Measurements from ENCODE around the gene TBC1D25. TPM values are rescaled to one million over a fixed set of nuclear protein-coding genes. Genes with fewer than 3 reads are reported as not detected.

TBC1D25 gene
- total RNA-seq (11.0 and 17.5 TPM in 2 replicates), polyA plus RNA-seq (9.9 and 18.1 TPM in 2 replicates)

- peak; percentile 95 to 98 for DNase-seq (ENCODE audit: low read depth in 1 of 2, low spot score in 1 of 2)
- Histone ChIP-seq H3K27ac (peak within 1 kb of the TSS; percentile 90), H3K27me3 (no peaks in the 10 kb centered on the region), H3K9me3 (ENCODE audit: low read depth) (no peaks in the 10 kb centered on the region), H3K4me1 (ENCODE audit: low read depth) (no peaks in the 10 kb centered on the region), H3K4me3 (peak within 1 kb of the TSS; percentile 42), H3K36me3 (no peaks in the 10 kb centered on the region)
- peak; percentile 50 for TF ChIP-seq CTCF (IDR thresholded peaks at IDR 0.05; ENCODE audit: low read depth, low read length)
Measured at GRCh38 chrX:48539345-48540027, at the start of gene TBC1D25. Gene TBC1D25, plus strand, starts transcription at chrX:48539714. Its CDS starts 84 bp downstream, at chrX:48539798.

DNA sequence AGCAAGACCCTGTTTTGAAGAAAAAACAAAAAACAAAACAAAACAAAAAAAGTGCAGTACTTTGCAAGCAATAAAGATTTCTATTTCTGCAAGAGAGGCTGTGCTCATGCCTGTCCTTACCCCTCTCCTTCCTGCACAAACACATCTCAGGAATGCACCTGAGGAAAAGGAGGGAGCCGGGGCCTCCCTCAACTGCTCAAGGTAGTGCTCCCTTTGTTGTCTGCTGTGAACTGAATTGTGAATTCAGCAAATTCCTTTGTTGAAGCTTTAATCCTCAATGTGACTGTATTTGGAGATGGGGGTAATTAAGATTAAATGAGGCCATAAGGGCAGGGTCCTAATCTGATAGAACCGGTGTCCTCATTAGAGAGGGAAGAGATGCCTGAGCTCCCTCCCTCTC, 49.6 kb upstream of the TBC1D25 start:
- no peak for TF ChIP-seq CTCF (IDR thresholded peaks at IDR 0.05; ENCODE audit: low read depth, low read length)
- no peak overlapping the region for H3K4me3 ChIP-seq
- no peak for DNase-seq (ENCODE audit: low read depth in 1 of 2, low spot score in 1 of 2)
- no peaks in the 10 kb centered on the region for H3K9me3 ChIP-seq (ENCODE audit: low read depth)
- no peak overlapping the region for H3K27ac ChIP-seq
- H3K27me3 ChIP-seq: no peaks in the 10 kb centered on the region
- no peaks in the 10 kb centered on the region for H3K4me1 ChIP-seq (ENCODE audit: low read depth)
- H3K36me3 ChIP-seq: no peaks in the 10 kb centered on the region

DNA sequence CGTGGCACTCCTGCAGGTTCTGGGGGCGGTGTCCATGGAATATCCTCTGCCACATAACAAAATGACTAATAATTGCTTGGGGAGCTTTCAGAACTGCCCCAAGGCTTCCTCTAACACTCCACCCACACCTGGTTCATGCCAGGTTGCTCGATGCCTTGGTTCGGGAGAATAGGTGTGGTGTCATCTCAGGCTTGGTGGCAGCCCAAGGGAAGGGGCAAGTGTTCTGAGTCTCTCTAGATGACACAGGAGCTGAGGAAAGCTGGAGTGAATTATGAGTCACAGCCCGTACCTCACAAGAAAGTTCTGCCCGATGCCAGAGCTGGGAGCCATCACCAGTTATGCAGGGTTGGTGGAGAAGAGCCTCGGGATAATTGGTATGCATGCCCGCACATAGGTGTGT, 48.9 kb upstream of the TBC1D25 start:
- no peak for TF ChIP-seq CTCF (IDR thresholded peaks at IDR 0.05; ENCODE audit: low read depth, low read length)

DNA sequence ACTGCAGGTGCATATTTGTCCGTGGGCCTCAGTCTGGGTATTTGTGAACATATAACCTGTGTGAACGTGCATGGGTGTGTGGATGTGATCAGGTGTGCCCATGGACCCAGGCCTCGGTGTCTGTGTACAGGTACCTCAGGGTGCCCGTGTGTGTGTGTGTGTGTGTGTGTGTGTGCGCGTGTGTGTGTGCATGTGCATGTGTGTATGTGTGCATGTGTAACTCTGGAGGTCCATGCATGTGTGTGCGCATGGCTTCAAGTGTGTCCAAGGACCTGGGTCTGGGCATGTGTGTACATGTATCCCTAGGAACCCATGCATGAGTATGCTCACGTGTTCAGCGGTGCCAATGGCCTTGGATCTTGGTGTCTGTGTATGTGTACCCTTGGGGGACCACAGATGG, 47.7 kb upstream of the TBC1D25 start:
- no peak overlapping the region for H3K27ac ChIP-seq
- H3K4me1 ChIP-seq (ENCODE audit: low read depth): no peaks in the 10 kb centered on the region
- H3K4me3 ChIP-seq: no peak overlapping the region
- H3K36me3 ChIP-seq: no peaks in the 10 kb centered on the region
- no peaks in the 10 kb centered on the region for H3K27me3 ChIP-seq
- TF ChIP-seq CTCF (IDR thresholded peaks at IDR 0.05; ENCODE audit: low read depth, low read length): no peak
- DNase-seq (ENCODE audit: low read depth in 1 of 2, low spot score in 1 of 2): no peak
- H3K9me3 ChIP-seq (ENCODE audit: low read depth): no peaks in the 10 kb centered on the region

More for the DNA sequence above, 48.9 kb upstream of the TBC1D25 start:
- Histone ChIP-seq H3K4me3 (no peak overlapping the region), H3K9me3 (ENCODE audit: low read depth) (no peaks in the 10 kb centered on the region), H3K27ac (no peak overlapping the region), H3K27me3 (no peaks in the 10 kb centered on the region), H3K4me1 (ENCODE audit: low read depth) (no peaks in the 10 kb centered on the region), H3K36me3 (no peaks in the 10 kb centered on the region)
- DNase-seq (ENCODE audit: low read depth in 1 of 2, low spot score in 1 of 2): no peak

- Histone ChIP-seq H3K27ac (no peak overlapping the region), H3K4me1 (ENCODE audit: low read depth) (no peaks in the 10 kb centered on the region), H3K9me3 (ENCODE audit: low read depth) (no peaks in the 10 kb centered on the region), H3K36me3 (no peaks in the 10 kb centered on the region), H3K4me3 (no peak overlapping the region), H3K27me3 (no peaks in the 10 kb centered on the region)
- no peak for DNase-seq (ENCODE audit: low read depth in 1 of 2, low spot score in 1 of 2)
- TF ChIP-seq CTCF (IDR thresholded peaks at IDR 0.05; ENCODE audit: low read depth, low read length): no peak
Measured at GRCh38 chrX:48492293-48492910, 47.1 kb upstream of the TBC1D25 start.
